Smooth muscle cell (in vitro differentiated cells): Measurements from ENCODE around the gene ITPK1. TPM values are rescaled to one million over a fixed set of nuclear protein-coding genes. Genes with fewer than 3 reads are reported as not detected.

ENCODE experiments used
- DNase-seq: peaks from one replicate; lab custom pipeline; 2025; ENCODE audit not compliant: unreplicated experiment; lab: John Stamatoyannopoulos, UW
- H2AFZ ChIP-seq: fragments of 200-600 bp; sonication (generic); 2 replicates; pipeline ENCODE4 v1.6.0; 2016; ENCODE audit warnings: antibody characterized with exemption, low read depth, mild to moderate bottlenecking
- H3F3A ChIP-seq: fragments of 200-600 bp; sonication (generic); 2 replicates; pipeline ENCODE4 v1.6.0; 2017; ENCODE audit warnings: antibody characterized with exemption, low read depth
- H3K27ac ChIP-seq: fragments of 200-600 bp; sonication (generic); 2 replicates; pipeline ENCODE4 v1.5.1; 2016; ENCODE audit warnings: low read depth, mild to moderate bottlenecking
- H3K27me3 ChIP-seq: fragments of 200-600 bp; sonication (generic); 2 replicates; pipeline ENCODE4 v1.6.1; 2016; ENCODE audit warnings: low read depth, mild to moderate bottlenecking
- H3K36me3 ChIP-seq: fragments of 200-600 bp; sonication (generic); 2 replicates; pipeline ENCODE4 v1.5.1; 2016; ENCODE audit warnings: low read depth
- H3K4me1 ChIP-seq: fragments of 200-600 bp; sonication (generic); 2 replicates; pipeline ENCODE4 v1.5.1; 2016; ENCODE audit warnings: low read depth
- H3K4me2 ChIP-seq: fragments of 200-600 bp; sonication (generic); 2 replicates; pipeline ENCODE4 v1.6.0; 2016; ENCODE audit warnings: mild to moderate bottlenecking
- H3K4me3 ChIP-seq: fragments of 200-600 bp; sonication (generic); 2 replicates; pipeline ENCODE4 v1.5.1; 2016; ENCODE audit warnings: mild to moderate bottlenecking
- H3K79me2 ChIP-seq: fragments of 200-600 bp; sonication (generic); 2 replicates; pipeline ENCODE4 v1.6.0; 2016; ENCODE audit warnings: low read depth, mild to moderate bottlenecking
- H3K9ac ChIP-seq: fragments of 200-600 bp; sonication (generic); 2 replicates; pipeline ENCODE4 v1.6.0; 2016; ENCODE audit warnings: low read depth
- H3K9me3 ChIP-seq: fragments of 200-600 bp; sonication (generic); replicated peaks from 2 replicates; pipeline ENCODE4 v1.5.1; 2016; ENCODE audit warnings: low read depth
- H4K20me1 ChIP-seq: fragments of 200-600 bp; sonication (generic); 2 replicates; pipeline ENCODE4 v1.6.0; 2016; ENCODE audit warnings: low read depth
- CTCF ChIP-seq: fragments of 200-600 bp; sonication (generic); IDR thresholded peaks from 2 replicates; pipeline ENCODE4 v1.5.1; 2017; ENCODE audit warnings: borderline replicate concordance, mild to moderate bottlenecking, antibody characterized with exemption; ENCODE audit not compliant: insufficient read depth, poor library complexity, severe bottlenecking
- WGBS: methylation state at CpG from one replicate; pipeline ENCODE4 v1.1.7; 2016; ENCODE audit warnings: low lambda C conversion rate; 5-methylcytosine and 5-hydroxymethylcytosine counted together
- polyA plus RNA-seq: library from polyadenylated mRNA; unstranded; fragments of >200 nt; fragmentation: Nextera tagmentation; extraction: Ambion mirVana; gene quantifications from 2 replicates; pipeline ENCODE4 v1.2.1, GENCODE V29; 2016
- total RNA-seq: library from RNA; depleted of rRNA; stranded (reverse); fragments of >200 nt; gene quantifications from 2 replicates; pipeline ENCODE4 v1.2.3, GENCODE V29; 2014

The ITPK1 gene
- total and polyA plus RNA-seq, 2 experiments from 2014 or later, result 9.2 to 14.2 TPM

- no peaks in the 10 kb centered on the region for H3K27me3 ChIP-seq
- H2AFZ ChIP-seq, result no peak overlapping the region
- H3K4me1 ChIP-seq, result no peaks in the 10 kb centered on the region
- no peak overlapping the region for H3K9ac ChIP-seq
- no peak for TF ChIP-seq CTCF
- WGBS, result 94% methylated on average over 22 of the region's 22 CpGs
- no peaks in the 10 kb centered on the region for H3F3A ChIP-seq
- no peak overlapping the region for H3K4me3 ChIP-seq
- H3K9me3 ChIP-seq, result no peaks in the 10 kb centered on the region
- no peaks in the 10 kb centered on the region for H3K79me2 ChIP-seq
- no peaks in the 10 kb centered on the region for H3K36me3 ChIP-seq
- no peak overlapping the region for H3K27ac ChIP-seq
- DNase-seq, result no peak
- no peak overlapping the region for H3K4me2 ChIP-seq
- no peaks in the 10 kb centered on the region for H4K20me1 ChIP-seq
Observed at GRCh38 chr14:92948647-92949046, 167.1 kb downstream of the ITPK1 start.

GRCh38 chr14:92946847-92947545, 168.7 kb downstream of the ITPK1 start:
- Histone ChIP-seq H4K20me1 (no peaks in the 10 kb centered on the region), H3K4me1 (no peaks in the 10 kb centered on the region), H3K79me2 (no peaks in the 10 kb centered on the region), H3K27ac (no peak overlapping the region), H3K4me2 (no peak overlapping the region), H3K9me3 (no peaks in the 10 kb centered on the region), H3K27me3 (no peaks in the 10 kb centered on the region), H2AFZ (no peak overlapping the region), H3K4me3 (no peak overlapping the region), H3F3A (no peaks in the 10 kb centered on the region), H3K36me3 (no peaks in the 10 kb centered on the region), H3K9ac (no peak overlapping the region)
- DNase-seq, result no peak
- WGBS, result 92% methylated on average over 12 of the region's 12 CpGs
- no peak for TF ChIP-seq CTCF

- no peak overlapping the region for H2AFZ ChIP-seq
- no peak overlapping the region for H3K27ac ChIP-seq
- no peaks in the 10 kb centered on the region for H3K27me3 ChIP-seq
- no peak overlapping the region for H3K4me2 ChIP-seq
- no peaks in the 10 kb centered on the region for H3K79me2 ChIP-seq
- H3K9me3 ChIP-seq, result no peaks in the 10 kb centered on the region
- no peaks in the 10 kb centered on the region for H3K36me3 ChIP-seq
- WGBS, result 89% methylated on average over 38 of the region's 38 CpGs
- no peaks in the 10 kb centered on the region for H4K20me1 ChIP-seq
- H3F3A ChIP-seq, result no peaks in the 10 kb centered on the region
- DNase-seq, result no peak
- TF ChIP-seq CTCF, result no peak
- H3K4me1 ChIP-seq, result no peaks in the 10 kb centered on the region
- no peak overlapping the region for H3K9ac ChIP-seq
- no peak overlapping the region for H3K4me3 ChIP-seq
Observed at GRCh38 chr14:92945959-92946846, 169.5 kb downstream of the ITPK1 start.
